Tibial artery (tissue), 4 donors: ENCODE measurements around the gene C3orf52.

Experiments used
- DNase-seq, 2 donors: peaks; one replicate each; pipeline ENCODE4 v3.0.0-alpha.2; 2019
- H3K27ac ChIP-seq, 2 donors: fragments of 200-600 bp; sonication (generic) in 1 of 2; 1 replicate in 1 of 2; 2 replicates in 1 of 2; pipeline ENCODE4 v1.5.1; 2018 to 2019; ENCODE audit warnings: mild to moderate bottlenecking in 1 of 2
- H3K27me3 ChIP-seq, 2 donors: fragments of 200-600 bp; sonication (generic) in 1 of 2; one replicate each; pipeline versions ENCODE4 v1.5.1 to v1.6.0; 2016 to 2019
- H3K36me3 ChIP-seq, 3 donors: fragments of 200-600 bp; sonication (generic) in 2 of 3; one replicate each; pipeline ENCODE4 v1.5.1; 2016 to 2019; ENCODE audit warnings: mild to moderate bottlenecking in 2 of 3
- H3K4me1 ChIP-seq, 4 donors: fragments of 200-600 bp; sonication (generic) in 2 of 4; 1 replicate in 3 of 4; 2 replicates in 1 of 4; pipeline ENCODE4 v1.5.1; 2016 to 2019
- H3K4me3 ChIP-seq, 2 donors: fragments of 200-600 bp; sonication (generic) in 1 of 2; 1 replicate in 1 of 2; 2 replicates in 1 of 2; pipeline ENCODE4 v1.5.1; 2018 to 2019; ENCODE audit warnings: mild to moderate bottlenecking in 2 of 2
- H3K9me3 ChIP-seq, 3 donors: fragments of 200-600 bp; sonication (generic) in 1 of 3; one replicate each; pipeline ENCODE4 v1.5.1; 2016 to 2019
- CTCF ChIP-seq, 2 experiments: fragments of 200-600 bp in 1 of 2; fragments of 450-650 bp in 1 of 2; IDR thresholded peaks; one replicate each; pipeline ENCODE4 v1.5.1; 2017 to 2019; ENCODE audit warnings: antibody characterized with exemption in 2 of 2, mild to moderate bottlenecking in 1 of 2, moderate library complexity in 1 of 2
- intact Hi-C: fragments of 100-400 bp; cut with DNase I; formaldehyde crosslinking; loops from one replicate; pipeline ENCODE4 v1.15.0; 2023; ENCODE audit warnings: low total_unique reads

C3orf52 gene

GRCh38 chr3:112088944-112089343 lies 2.8 kb downstream of the C3orf52 start:
- Histone ChIP-seq H3K27ac (no peak overlapping the region), H3K27me3 (no peaks in the 10 kb centered on the region), H3K4me3 (no peak overlapping the region), H3K36me3 (no peaks in the 10 kb centered on the region), H3K4me1 (peaks cover 0 to 28% (median 16%) of the 10 kb centered on the region in 4 donors), H3K9me3 (no peaks in the 10 kb centered on the region)
- DNase-seq: no peak
- intact Hi-C loops: no loop called here
- TF ChIP-seq CTCF (IDR thresholded peaks at IDR 0.05): no peak

- H3K4me1 ChIP-seq: peaks cover 0 to 28% (median 16%) of the 10 kb centered on the region in 4 donors
- no peak for DNase-seq
- H3K27me3 ChIP-seq: no peaks in the 10 kb centered on the region
- TF ChIP-seq CTCF (IDR thresholded peaks at IDR 0.05): no peak
- no peak overlapping the region for H3K27ac ChIP-seq
- intact Hi-C loops: no loop called here
- H3K9me3 ChIP-seq: no peaks in the 10 kb centered on the region
- no peaks in the 10 kb centered on the region for H3K36me3 ChIP-seq
- no peak overlapping the region for H3K4me3 ChIP-seq
These were observed 4.0 kb downstream of the C3orf52 start for GRCh38 chr3:112089956-112090886.

- H3K4me3 ChIP-seq: no peak overlapping the region
These were observed 4.8 kb downstream of the C3orf52 start for GRCh38 chr3:112090887-112091586.

GRCh38 chr3:112092496-112093179 lies 6.4 kb downstream of the C3orf52 start:
- Histone ChIP-seq H3K4me3 (no peak overlapping the region), H3K27ac (no peak overlapping the region), H3K4me1 (peaks cover 0 to 18% (median 4%) of the 10 kb centered on the region in 4 donors), H3K9me3 (no peaks in the 10 kb centered on the region), H3K36me3 (no peaks in the 10 kb centered on the region), H3K27me3 (no peaks in the 10 kb centered on the region)
- DNase-seq: no peak
- intact Hi-C loops: no loop called here
- no peak for TF ChIP-seq CTCF (IDR thresholded peaks at IDR 0.05)

More at GRCh38 chr3:112090887-112091586, 4.8 kb downstream of the C3orf52 start:
- H3K27ac ChIP-seq: no peak overlapping the region
- H3K36me3 ChIP-seq: no peaks in the 10 kb centered on the region
- no peaks in the 10 kb centered on the region for H3K9me3 ChIP-seq
- intact Hi-C loops: no loop called here
- no peak for TF ChIP-seq CTCF (IDR thresholded peaks at IDR 0.05)
- H3K27me3 ChIP-seq: no peaks in the 10 kb centered on the region
- DNase-seq: no peak
- peaks cover 0 to 24% (median 13%) of the 10 kb centered on the region in 4 donors for H3K4me1 ChIP-seq

GRCh38 chr3:112093180-112093522 lies 7.0 kb downstream of the C3orf52 start:
- H3K9me3 ChIP-seq: no peaks in the 10 kb centered on the region
- H3K27me3 ChIP-seq: no peaks in the 10 kb centered on the region
- TF ChIP-seq CTCF (IDR thresholded peaks at IDR 0.05): no peak
- no peaks in the 10 kb centered on the region for H3K36me3 ChIP-seq
- peaks cover 0 to 20% (median 4%) of the 10 kb centered on the region in 4 donors for H3K4me1 ChIP-seq
- intact Hi-C loops: no loop called here
- no peak overlapping the region for H3K27ac ChIP-seq
- no peak overlapping the region for H3K4me3 ChIP-seq
- no peak for DNase-seq
